Measurements from ENCODE around the gene INPP5K.

GRCh38 chr17:1478418-1478817 is 38.0 kb downstream of the INPP5K start:
- TF ChIP-seq CTCF (IDR thresholded peaks at IDR 0.05) (no peak), POLR2A (IDR thresholded peaks at IDR 0.05) (no peak)
